GM12865 (cell line): Measurements from ENCODE around the gene FAM171A1.
A peak's percentile ranks its signal among the peaks of the same experiment; 100 is the strongest.
"Not testable (repeated sequence)": the region's sequence is repeated elsewhere in the genome, so short reads cannot be mapped to it uniquely, and the experiment has no call there.

Experiments used
- DNase-seq: peaks from one replicate; pipeline ENCODE4 v3.0.0; 2010; ENCODE audit warnings: low read depth
- H3K4me3 ChIP-seq: 2 replicates; pipeline ENCODE4 v1.5.1; 2011; ENCODE audit warnings: mild to moderate bottlenecking, low read depth, low read length, control low read depth
- CTCF ChIP-seq: IDR thresholded peaks from 2 replicates; pipeline ENCODE4 v1.5.1; 2011; ENCODE audit warnings: low read length, control low read depth, low read depth, inconsistent platforms; ENCODE audit not compliant: insufficient read depth; ENCODE audit errors: missing control alignments

FAM171A1 gene

DNA sequence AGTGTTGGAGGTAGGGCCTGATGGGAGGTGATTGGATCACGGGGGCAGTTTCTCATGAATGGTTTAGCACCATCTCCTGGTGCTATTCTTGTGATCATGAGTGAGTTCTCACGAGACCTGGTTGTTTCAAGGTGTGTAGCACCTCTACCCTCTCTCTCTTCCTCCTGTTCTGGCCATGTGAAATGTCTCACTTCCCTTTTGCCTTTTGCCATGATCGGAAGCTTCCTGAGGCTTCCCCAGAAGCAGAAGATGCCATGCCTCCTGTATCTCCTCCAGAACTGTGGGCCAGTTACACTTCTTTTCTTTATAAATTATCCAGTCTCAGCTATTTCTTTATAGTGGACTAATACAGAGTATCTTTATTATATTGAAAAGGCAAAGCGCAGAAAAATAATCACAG is 90.1 kb downstream of the FAM171A1 start:
- TF ChIP-seq CTCF: no peak
- H3K4me3 ChIP-seq: no peak overlapping the region
- peak; percentile 12 for DNase-seq

GRCh38 chr10:15280462-15280861 is 90.6 kb downstream of the FAM171A1 start:
- TF ChIP-seq CTCF: no peak
- no peak overlapping the region for H3K4me3 ChIP-seq
- no peak for DNase-seq

- no peak for TF ChIP-seq CTCF
- no peak overlapping the region for H3K4me3 ChIP-seq
- DNase-seq: no peak
Observed at GRCh38 chr10:15279236-15279635, 91.9 kb downstream of the FAM171A1 start.

- no peak for TF ChIP-seq CTCF
- no peak overlapping the region for H3K4me3 ChIP-seq
- DNase-seq: no peak
Observed at GRCh38 chr10:15278786-15279185, 92.3 kb downstream of the FAM171A1 start.

DNA sequence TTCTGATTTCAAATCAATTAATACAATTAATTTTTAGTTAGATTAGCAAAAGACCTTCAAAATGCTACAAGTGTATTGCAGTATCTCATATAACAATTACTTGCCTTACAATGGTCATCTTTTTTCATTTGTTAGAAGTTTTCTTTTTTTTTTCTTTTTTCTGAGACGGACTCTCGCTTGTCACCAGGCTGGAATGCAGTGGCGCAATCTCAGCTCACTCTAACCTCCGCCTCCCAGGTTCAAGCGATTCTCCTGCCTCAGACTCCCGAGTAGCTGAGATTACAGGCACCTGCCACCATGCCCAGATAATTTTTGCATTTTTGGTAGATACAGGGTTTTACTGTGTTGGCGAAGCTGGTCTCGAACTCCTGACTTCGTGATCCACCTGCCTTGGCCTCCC is 95.0 kb downstream of the FAM171A1 start:
- H3K4me3 ChIP-seq, DNase-seq: not testable (repeated sequence)

DNA sequence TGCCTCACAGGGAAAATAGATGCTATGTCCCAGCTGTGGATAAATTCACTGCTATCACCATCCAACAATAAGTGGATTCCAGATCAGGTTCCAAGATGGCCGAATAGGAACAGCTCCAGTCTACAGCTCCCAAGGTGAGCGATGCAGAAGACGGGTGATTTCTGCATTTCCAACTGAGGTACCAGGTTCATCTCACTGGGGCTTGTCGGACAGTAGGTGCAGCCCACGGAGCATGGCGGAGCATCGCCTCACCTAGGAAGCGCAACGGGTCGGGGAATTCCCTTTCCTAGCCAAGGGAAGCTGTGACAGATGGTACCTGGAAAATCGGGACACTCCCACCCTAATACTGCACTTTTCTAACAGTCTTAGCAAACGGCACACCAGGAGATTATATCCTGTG is 101.3 kb downstream of the FAM171A1 start:
- H3K4me3 ChIP-seq, DNase-seq: not testable (repeated sequence)

- H3K4me3 ChIP-seq: no peak overlapping the region
- no peak for TF ChIP-seq CTCF
- no peak for DNase-seq
Observed at GRCh38 chr10:15267496-15267895, 103.6 kb downstream of the FAM171A1 start.

GRCh38 chr10:15266117-15266516 is 105.0 kb downstream of the FAM171A1 start:
- no peak overlapping the region for H3K4me3 ChIP-seq
- no peak for DNase-seq
- no peak for TF ChIP-seq CTCF
